GM12891 (cell line): ENCODE results near the gene LZTS2.

Source experiments
- PAX5 ChIP-seq: IDR thresholded peaks from 2 replicates; pipeline ENCODE4 v1.6.1; 2011; ENCODE audit warnings: low read length, moderate library complexity, mild to moderate bottlenecking; ENCODE audit not compliant: insufficient read depth, severe bottlenecking
- POLR2A ChIP-seq: IDR thresholded peaks from 2 replicates; pipeline ENCODE4 v1.6.1; 2011; ENCODE audit warnings: low read depth, low read length, control low read depth
- SPI1 ChIP-seq: IDR thresholded peaks from 2 replicates; pipeline ENCODE4 v1.6.1; 2011; ENCODE audit warnings: low read depth, low read length, control low read depth

- TF ChIP-seq POLR2A (no peak), SPI1 (no peak), PAX5 (no peak)
These were observed 10.7 kb downstream of the LZTS2 start for GRCh38 chr10:101010329-101010728.
